Gastrocnemius medialis (tissue), 4 donors: Measurements from ENCODE around the gene TTLL13.

Source experiments
- POLR2A ChIP-seq, 2 donors: fragments of 450-650 bp; IDR thresholded peaks; one replicate each; pipeline ENCODE4 v1.6.1; 2017; ENCODE audit warnings: antibody characterized with exemption in 2 of 2, mild to moderate bottlenecking in 2 of 2, moderate library complexity in 2 of 2
- TF ChIP-seq, protein P1 (sequence below), 5 experiments: fragments of 450-650 bp in 3 of 5; fragments of 200-600 bp in 2 of 5; sonication (generic) in 2 of 5; IDR thresholded peaks in 4 of 5; conservative IDR thresholded peaks in 1 of 5; 1 replicate in 4 of 5; 2 replicates in 1 of 5; pipeline ENCODE4 v1.5.1; 2016 to 2019; ENCODE audit warnings: antibody characterized with exemption in 5 of 5, mild to moderate bottlenecking in 3 of 5, moderate library complexity in 3 of 5

- no peak for TF ChIP-seq POLR2A (IDR thresholded peaks at IDR 0.05)
- TF ChIP-seq, protein P1, sequence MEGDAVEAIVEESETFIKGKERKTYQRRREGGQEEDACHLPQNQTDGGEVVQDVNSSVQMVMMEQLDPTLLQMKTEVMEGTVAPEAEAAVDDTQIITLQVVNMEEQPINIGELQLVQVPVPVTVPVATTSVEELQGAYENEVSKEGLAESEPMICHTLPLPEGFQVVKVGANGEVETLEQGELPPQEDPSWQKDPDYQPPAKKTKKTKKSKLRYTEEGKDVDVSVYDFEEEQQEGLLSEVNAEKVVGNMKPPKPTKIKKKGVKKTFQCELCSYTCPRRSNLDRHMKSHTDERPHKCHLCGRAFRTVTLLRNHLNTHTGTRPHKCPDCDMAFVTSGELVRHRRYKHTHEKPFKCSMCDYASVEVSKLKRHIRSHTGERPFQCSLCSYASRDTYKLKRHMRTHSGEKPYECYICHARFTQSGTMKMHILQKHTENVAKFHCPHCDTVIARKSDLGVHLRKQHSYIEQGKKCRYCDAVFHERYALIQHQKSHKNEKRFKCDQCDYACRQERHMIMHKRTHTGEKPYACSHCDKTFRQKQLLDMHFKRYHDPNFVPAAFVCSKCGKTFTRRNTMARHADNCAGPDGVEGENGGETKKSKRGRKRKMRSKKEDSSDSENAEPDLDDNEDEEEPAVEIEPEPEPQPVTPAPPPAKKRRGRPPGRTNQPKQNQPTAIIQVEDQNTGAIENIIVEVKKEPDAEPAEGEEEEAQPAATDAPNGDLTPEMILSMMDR (IDR thresholded peaks at IDR 0.05 in 4 of 5, conservative IDR thresholded peaks at IDR 0.05 in 1 of 5), result no peak
These were observed 38.3 kb upstream of the TTLL13 start for GRCh38 chr15:90211009-90211408.
